NB4 (cell line): ENCODE data around the gene CPVL.

ENCODE experiments used
- DNase-seq: peaks from one replicate; pipeline ENCODE4 v3.0.0; 2010; ENCODE audit warnings: low read depth
- H3K4me3 ChIP-seq: one replicate; pipeline ENCODE4 v1.5.1; 2011; ENCODE audit warnings: mild to moderate bottlenecking, low read depth, low read length, moderate library complexity
- CTCF ChIP-seq: IDR thresholded peaks from one replicate; pipeline ENCODE4 v1.5.1; 2012; ENCODE audit warnings: low read depth, low read length
- MAX ChIP-seq: IDR thresholded peaks from 2 replicates; pipeline ENCODE4 v1.6.1; 2011; ENCODE audit warnings: low read depth, low read length
- MYC ChIP-seq: IDR thresholded peaks from 2 replicates; pipeline ENCODE4 v1.6.1; 2011; ENCODE audit warnings: low read depth, low read length
- POLR2A ChIP-seq: IDR thresholded peaks from 2 replicates; pipeline ENCODE4 v1.6.1; 2011; ENCODE audit warnings: mild to moderate bottlenecking; ENCODE audit not compliant: insufficient read length; ENCODE audit errors: extremely low read depth

The CPVL gene

GRCh38 chr7:28954471-28954870 lies 191.9 kb downstream of the CPVL start:
- no peak overlapping the region for H3K4me3 ChIP-seq
- no peak for TF ChIP-seq MYC
- TF ChIP-seq MAX, result no peak
- no peak for TF ChIP-seq POLR2A
- TF ChIP-seq CTCF, result no peak

GRCh38 chr7:28953633-28954032 lies 192.7 kb downstream of the CPVL start:
- no peak for TF ChIP-seq MYC
- TF ChIP-seq POLR2A, result no peak
- TF ChIP-seq CTCF, result no peak
- no peak for TF ChIP-seq MAX
- no peak overlapping the region for H3K4me3 ChIP-seq
- no peak for DNase-seq

More at GRCh38 chr7:28954471-28954870, 191.9 kb downstream of the CPVL start:
- DNase-seq, result no peak
